Caco-2 (cell line): Measurements from ENCODE around the gene SAMSN1. TPM values are rescaled to one million over a fixed set of nuclear protein-coding genes. Genes with fewer than 3 reads are reported as not detected.

Source experiments
- BruUV-seq: library from RNA; stranded (reverse); fragments of 400-500 nt; replicated peaks from 2 replicates; lab custom pipeline; 2021; lab: Mats Ljungman, UMichigan
- CTCF ChIA-PET: fragments of 300-600 bp; sonication (Branson Sonifier 250); formaldehyde crosslinking; loops from one replicate; lab custom pipeline; 2022; ENCODE audit warnings: antibody characterized with exemption; lab: Charles Lee
- POLR2A ChIA-PET: fragments of 300-600 bp; sonication (Branson Sonifier 250); formaldehyde crosslinking; loops from one replicate; lab custom pipeline; 2022; ENCODE audit warnings: antibody characterized with exemption; lab: Charles Lee
- DNase-seq, 2 experiments: peaks; one replicate each; pipeline versions ENCODE4 v3.0.0 to v3.0.0-alpha.2; 2020 to 2022
- H3K27me3 ChIP-seq: replicated peaks from 2 replicates; pipeline ENCODE4 v1.6.0; 2011; ENCODE audit warnings: low read length; ENCODE audit not compliant: control insufficient read depth, insufficient read depth
- H3K36me3 ChIP-seq: 2 replicates; pipeline ENCODE4 v1.5.1; 2011; ENCODE audit warnings: low read length; ENCODE audit not compliant: control insufficient read depth, insufficient read depth
- H3K4me1 ChIP-seq: fragments of 250-450 bp; sonication (Bioruptor Pico); 2 replicates; pipeline ENCODE4 v1.5.1; 2020; ENCODE audit warnings: mild to moderate bottlenecking
- H3K4me3 ChIP-seq: 2 replicates; pipeline ENCODE4 v1.5.1; 2011; ENCODE audit warnings: low read depth, mild to moderate bottlenecking, control low read depth, low read length
- H3K9me3 ChIP-seq: fragments of 250-450 bp; sonication (Bioruptor Pico); 2 replicates; pipeline ENCODE4 v1.5.1; 2020; ENCODE audit warnings: mild to moderate bottlenecking, moderate library complexity
- H3K27ac Mint-ChIP-seq: one replicate; pipeline ENCODE4 v1.8.0; 2022; ENCODE audit warnings: mixed read lengths; ENCODE audit not compliant: unreplicated experiment
- H3K27me3 Mint-ChIP-seq: one replicate; pipeline ENCODE4 v1.8.0; 2022; ENCODE audit warnings: mixed read lengths; ENCODE audit not compliant: insufficient read depth, unreplicated experiment
- H3K36me3 Mint-ChIP-seq: one replicate; pipeline ENCODE4 v1.8.0; 2022; ENCODE audit warnings: mild to moderate bottlenecking, mixed read lengths; ENCODE audit not compliant: insufficient read depth, unreplicated experiment
- H3K4me1 Mint-ChIP-seq: one replicate; pipeline ENCODE4 v1.8.0; 2022; ENCODE audit warnings: low read depth, mixed read lengths; ENCODE audit not compliant: unreplicated experiment
- H3K4me3 Mint-ChIP-seq: one replicate; pipeline ENCODE4 v1.8.0; 2022; ENCODE audit warnings: mild to moderate bottlenecking, moderate library complexity, mixed read lengths; ENCODE audit not compliant: unreplicated experiment
- H3K9me3 Mint-ChIP-seq: one replicate; pipeline ENCODE4 v1.8.0; 2022; ENCODE audit warnings: mixed read lengths; ENCODE audit not compliant: unreplicated experiment
- CTCF ChIP-seq, 2 experiments: fragments of 200-600 bp in 1 of 2; IDR thresholded peaks; 1 replicate in 1 of 2; 2 replicates in 1 of 2; pipeline versions ENCODE4 v1.5.1 to v1.8.0; 2011 to 2022; ENCODE audit warnings: antibody characterized with exemption in 1 of 2, control low read depth in 1 of 2, inconsistent platforms in 1 of 2, low read depth in 1 of 2, low read length in 1 of 2, mild to moderate bottlenecking in 1 of 2, moderate library complexity in 1 of 2; ENCODE audit not compliant: insufficient read depth in 1 of 2, severe bottlenecking in 1 of 2, unreplicated experiment in 1 of 2
- intact Hi-C: fragments of 100-400 bp; cut with micrococcal nuclease; formaldehyde crosslinking; loops from one replicate; pipeline ENCODE4 v1.10.0; 2022; ENCODE audit not compliant: unreplicated experiment
- total RNA-seq: library from RNA; stranded (reverse); gene quantifications from 2 replicates; pipeline ENCODE4 v1.2.3, GENCODE V29; 2022

SAMSN1 gene
- total RNA-seq, 1 experiment from 2014 or later, result not detected

- Mint-ChIP-seq H3K9me3 (no peaks in the 10 kb centered on the region), H3K27ac (no peak overlapping the region), H3K4me1 (no peaks in the 10 kb centered on the region), H3K4me3 (no peak overlapping the region), H3K27me3 (no peaks in the 10 kb centered on the region), H3K36me3 (no peaks in the 10 kb centered on the region)
- CTCF ChIA-PET, result no interaction called here
- no peaks in the 10 kb centered on the region for H3K27me3 ChIP-seq
- H3K4me1 ChIP-seq, result no peaks in the 10 kb centered on the region
- intact Hi-C loops, result no loop called here
- no peak for TF ChIP-seq CTCF (IDR thresholded peaks at IDR 0.05; ENCODE audit: insufficient read depth in 1 of 2, low read depth in 1 of 2, low read length in 1 of 2, severe bottlenecking in 1 of 2, unreplicated experiment in 1 of 2)
- POLR2A ChIA-PET, result no interaction called here
- no peak for DNase-seq
- no TSS peak for BruUV-seq
- no peaks in the 10 kb centered on the region for H3K36me3 ChIP-seq
- H3K9me3 ChIP-seq, result no peaks in the 10 kb centered on the region
- no peak overlapping the region for H3K4me3 ChIP-seq
Observed at GRCh38 chr21:14486869-14487268, 59.2 kb downstream of the SAMSN1 start.

- ChIA-PET CTCF (no interaction called here), POLR2A (no interaction called here)
- Mint-ChIP-seq H3K9me3 (no peaks in the 10 kb centered on the region), H3K36me3 (no peaks in the 10 kb centered on the region), H3K27me3 (no peaks in the 10 kb centered on the region), H3K4me1 (no peaks in the 10 kb centered on the region), H3K27ac (no peak overlapping the region), H3K4me3 (no peak overlapping the region)
- intact Hi-C loops, result no loop called here
- Histone ChIP-seq H3K4me3 (no peak overlapping the region), H3K9me3 (no peaks in the 10 kb centered on the region), H3K27me3 (no peaks in the 10 kb centered on the region), H3K4me1 (no peaks in the 10 kb centered on the region), H3K36me3 (no peaks in the 10 kb centered on the region)
- TF ChIP-seq CTCF (IDR thresholded peaks at IDR 0.05; ENCODE audit: insufficient read depth in 1 of 2, low read depth in 1 of 2, low read length in 1 of 2, severe bottlenecking in 1 of 2, unreplicated experiment in 1 of 2), result no peak
- DNase-seq, result no peak
- BruUV-seq, result no TSS peak
Observed at GRCh38 chr21:14484188-14485009, 61.7 kb downstream of the SAMSN1 start.

GRCh38 chr21:14483296-14483695 is 62.8 kb downstream of the SAMSN1 start:
- no peak for DNase-seq
- Mint-ChIP-seq H3K4me3 (no peak overlapping the region), H3K36me3 (no peaks in the 10 kb centered on the region), H3K27me3 (no peaks in the 10 kb centered on the region), H3K9me3 (no peaks in the 10 kb centered on the region), H3K27ac (no peak overlapping the region), H3K4me1 (no peaks in the 10 kb centered on the region)
- Histone ChIP-seq H3K4me3 (no peak overlapping the region), H3K4me1 (no peaks in the 10 kb centered on the region), H3K9me3 (no peaks in the 10 kb centered on the region), H3K36me3 (no peaks in the 10 kb centered on the region), H3K27me3 (no peaks in the 10 kb centered on the region)
- BruUV-seq, result no TSS peak
- ChIA-PET CTCF (no interaction called here), POLR2A (no interaction called here)
- TF ChIP-seq CTCF (IDR thresholded peaks at IDR 0.05; ENCODE audit: insufficient read depth in 1 of 2, low read depth in 1 of 2, low read length in 1 of 2, severe bottlenecking in 1 of 2, unreplicated experiment in 1 of 2), result no peak
- intact Hi-C loops, result no loop called here
